GM12892 (cell line): ENCODE measurements around the gene CHRNA7.

ENCODE experiments used
- POLR2A ChIP-seq: IDR thresholded peaks from 2 replicates; pipeline ENCODE4 v1.6.1; 2011; ENCODE audit warnings: low read depth, low read length, control low read depth
- POLR2AphosphoS5 ChIP-seq: IDR thresholded peaks from 2 replicates; pipeline ENCODE4 v1.6.1; 2011; ENCODE audit warnings: low read depth, low read length, control low read depth
- TAF1 ChIP-seq: IDR thresholded peaks from 2 replicates; pipeline ENCODE4 v1.6.1; 2011; ENCODE audit warnings: low read depth, mild to moderate bottlenecking, control low read depth, low read length, borderline replicate concordance

DNA sequence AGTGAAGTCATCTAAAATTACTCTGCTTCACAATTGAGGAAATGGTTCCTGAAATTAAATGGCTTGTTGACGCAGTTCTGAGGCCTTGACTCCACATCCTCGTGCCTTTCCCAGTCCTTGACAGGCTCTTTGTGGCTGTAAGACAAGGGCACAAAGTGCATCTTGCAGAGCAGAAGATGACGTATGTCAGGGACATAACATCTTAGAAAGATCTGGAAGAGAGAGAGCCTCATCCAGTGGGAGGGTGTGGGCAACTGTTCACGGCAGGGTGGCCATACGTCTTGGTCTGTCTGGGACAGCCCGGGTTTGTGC lies 91.0 kb downstream of the CHRNA7 start:
- no peak for TF ChIP-seq POLR2A
- TF ChIP-seq POLR2AphosphoS5 = no peak
- no peak for TF ChIP-seq TAF1
